Liver (tissue), 9 donors: Measurements from ENCODE around the gene SCARF1. TPM values are rescaled to one million over a fixed set of nuclear protein-coding genes. Genes with fewer than 3 reads are reported as not detected.
"Not testable (repeated sequence)": the region's sequence is repeated elsewhere in the genome, so short reads cannot be mapped to it uniquely, and the experiment has no call there.

ENCODE experiments used
- DNase-seq: peaks from one replicate; pipeline ENCODE4 v3.0.0-alpha.2; 2017; ENCODE audit warnings: low spot score
- H3K27ac ChIP-seq, 2 donors: one replicate each; pipeline ENCODE4 v1.7.0; 2013; ENCODE audit warnings: inconsistent platforms in 2 of 2, low read length in 2 of 2, control low read depth in 1 of 2, low read depth in 1 of 2, mild to moderate bottlenecking in 1 of 2
- H3K27me3 ChIP-seq, 4 donors: one replicate each; pipeline versions ENCODE4 v1.6.1 to v1.7.0; 2013; ENCODE audit warnings: low read length in 3 of 4, inconsistent platforms in 1 of 4, mild to moderate bottlenecking in 1 of 4, moderate library complexity in 1 of 4; ENCODE audit not compliant: control insufficient read depth in 4 of 4, insufficient read depth in 4 of 4
- H3K36me3 ChIP-seq, 4 donors: one replicate each; pipeline versions ENCODE4 v1.6.1 to v1.7.0; 2013; ENCODE audit warnings: low read length in 3 of 4, mild to moderate bottlenecking in 3 of 4, low read depth in 1 of 4, moderate library complexity in 1 of 4; ENCODE audit not compliant: control insufficient read depth in 4 of 4, insufficient read depth in 3 of 4
- H3K4me1 ChIP-seq, 4 donors: one replicate each; pipeline versions ENCODE4 v1.6.1 to v1.7.0; 2013; ENCODE audit warnings: low read length in 3 of 4, mild to moderate bottlenecking in 3 of 4, moderate library complexity in 1 of 4; ENCODE audit not compliant: control insufficient read depth in 4 of 4, insufficient read depth in 4 of 4
- H3K4me3 ChIP-seq, 3 donors: one replicate each; pipeline versions ENCODE4 v1.6.1 to v1.7.0; 2013; ENCODE audit warnings: low read length in 3 of 3, control low read depth in 1 of 3, low read depth in 1 of 3, mild to moderate bottlenecking in 1 of 3
- H3K9ac ChIP-seq, 2 donors: one replicate each; pipeline ENCODE4 v1.7.0; 2013; ENCODE audit warnings: low read length in 2 of 2, mild to moderate bottlenecking in 2 of 2, moderate library complexity in 2 of 2, control low read depth in 1 of 2, low read depth in 1 of 2
- H3K9me3 ChIP-seq, 4 donors: one replicate each; pipeline versions ENCODE4 v1.6.1 to v1.7.0; 2013; ENCODE audit warnings: low read length in 3 of 4; ENCODE audit not compliant: control insufficient read depth in 4 of 4
- CTCF ChIP-seq: fragments of 150-350 bp; IDR thresholded peaks from 2 replicates; pipeline ENCODE4 v1.5.1; 2017; ENCODE audit warnings: improper control_type of control experiment, low read depth, low read length; ENCODE audit not compliant: missing input control
- EGR1 ChIP-seq, 2 donors: IDR thresholded peaks; 2 replicates each; pipeline ENCODE4 v1.6.1; 2016 to 2018; ENCODE audit warnings: antibody characterized with exemption in 2 of 2, low read depth in 2 of 2
- FOXA1 ChIP-seq: IDR thresholded peaks from 2 replicates; pipeline ENCODE4 v1.6.1; 2016; ENCODE audit warnings: antibody characterized with exemption
- FOXA2 ChIP-seq: IDR thresholded peaks from 2 replicates; pipeline ENCODE4 v1.6.1; 2016; ENCODE audit warnings: antibody characterized with exemption
- GABPA ChIP-seq, 2 donors: IDR thresholded peaks in 1 of 2; conservative IDR thresholded peaks in 1 of 2; 2 replicates each; pipeline ENCODE4 v1.6.1; 2016; ENCODE audit warnings: antibody characterized with exemption in 2 of 2, mild to moderate bottlenecking in 1 of 2, moderate library complexity in 1 of 2
- HNF4A ChIP-seq, 2 donors: conservative IDR thresholded peaks; 2 replicates each; pipeline ENCODE4 v1.6.1; 2016; ENCODE audit warnings: antibody characterized with exemption in 2 of 2, mild to moderate bottlenecking in 2 of 2
- HNF4G ChIP-seq: IDR thresholded peaks from 2 replicates; pipeline ENCODE4 v1.6.1; 2016; ENCODE audit warnings: antibody characterized with exemption
- JUND ChIP-seq, 2 donors: IDR thresholded peaks; 2 replicates each; pipeline ENCODE4 v1.6.1; 2016; ENCODE audit warnings: antibody characterized with exemption in 2 of 2
- MAX ChIP-seq: IDR thresholded peaks from 2 replicates; pipeline ENCODE4 v1.6.1; 2016; ENCODE audit warnings: antibody characterized with exemption
- NR2F2 ChIP-seq: IDR thresholded peaks from 2 replicates; pipeline ENCODE4 v1.6.1; 2016; ENCODE audit warnings: antibody characterized with exemption
- RAD21 ChIP-seq, 2 donors: IDR thresholded peaks; 2 replicates each; pipeline ENCODE4 v1.6.1; 2016; ENCODE audit warnings: antibody characterized with exemption in 2 of 2, mild to moderate bottlenecking in 2 of 2
- REST ChIP-seq: IDR thresholded peaks from 2 replicates; pipeline ENCODE4 v1.6.1; 2016; ENCODE audit warnings: antibody characterized with exemption, mild to moderate bottlenecking
- RXRA ChIP-seq, 2 donors: IDR thresholded peaks; 2 replicates each; pipeline ENCODE4 v1.6.1; 2017 to 2018; ENCODE audit warnings: antibody characterized with exemption in 2 of 2, mild to moderate bottlenecking in 1 of 2
- SP1 ChIP-seq: IDR thresholded peaks from 2 replicates; pipeline ENCODE4 v1.6.1; 2018; ENCODE audit warnings: antibody characterized with exemption, mild to moderate bottlenecking
- TAF1 ChIP-seq: conservative IDR thresholded peaks from 2 replicates; pipeline ENCODE4 v1.6.1; 2016; ENCODE audit warnings: antibody characterized with exemption, mild to moderate bottlenecking
- YY1 ChIP-seq: IDR thresholded peaks from 2 replicates; pipeline ENCODE4 v1.6.1; 2016; ENCODE audit warnings: antibody characterized with exemption, mild to moderate bottlenecking
- WGBS: extraction: QIAGEN DNeasy Blood & Tissue Kit; methylation state at CpG from one replicate; pipeline ENCODE4 v1.1.7; 2013; 5-methylcytosine and 5-hydroxymethylcytosine counted together
- polyA plus RNA-seq, 2 donors: library from polyadenylated mRNA; stranded (reverse) in 1 of 2; unstranded in 1 of 2; fragments of 200-250 nt in 1 of 2; fragments of >200 nt in 1 of 2; fragmentation: Nextera tagmentation in 1 of 2; extraction: Ambion mirVana in 1 of 2; gene quantifications; one replicate each; pipeline versions ENCODE4 v1.2.1 to v1.2.3, GENCODE V29; 2013 to 2015
- total RNA-seq, 2 donors: library from RNA; depleted of rRNA; stranded (reverse); fragments of >200 nt; gene quantifications; one replicate each; pipeline ENCODE4 v1.2.3, GENCODE V29; 2014
- donor health status: healthy.
- donor health status: healthy.
- donor health status: healthy.
- donor health status: healthy.
- donor health status: healthy.

Gene SCARF1
- total and polyA plus RNA-seq, 4 donors = 1.3 to 11.9 (median 8.4) TPM

GRCh38 chr17:1658100-1658499, 12.6 kb upstream of the SCARF1 start:
- WGBS = 95% methylated on average over 9 of the region's 9 CpGs
- Histone ChIP-seq H3K27me3 (no peaks in the 10 kb centered on the region), H3K4me3 (no peak overlapping the region), H3K4me1 (no peaks in the 10 kb centered on the region), H3K36me3 (peaks cover 36 to 85% (median 81%) of the 10 kb centered on the region in 4 donors), H3K9ac (no peak overlapping the region), H3K9me3 (no peaks in the 10 kb centered on the region), H3K27ac (no peak overlapping the region)
- TF ChIP-seq FOXA1 (no peak), HNF4G (no peak), SP1 (no peak), HNF4A (conservative IDR thresholded peaks at IDR 0.05) (no peak), JUND (IDR thresholded peaks at IDR 0.05) (no peak), FOXA2 (no peak), EGR1 (IDR thresholded peaks at IDR 0.05; ENCODE audit: low read depth in 2 of 2) (no peak), TAF1 (no peak), YY1 (no peak), NR2F2 (no peak), GABPA (IDR thresholded peaks at IDR 0.05 in 1 of 2, conservative IDR thresholded peaks at IDR 0.05 in 1 of 2) (no peak), CTCF (no peak)
- no peak for DNase-seq

GRCh38 chr17:1653735-1654134, 8.2 kb upstream of the SCARF1 start:
- no peaks in the 10 kb centered on the region for H3K27me3 ChIP-seq
- TF ChIP-seq HNF4A (conservative IDR thresholded peaks at IDR 0.05) = no peak
- no peak for TF ChIP-seq TAF1
- 97% methylated on average over 14 of the region's 14 CpGs for WGBS
- no peak overlapping the region for H3K27ac ChIP-seq
- no peak overlapping the region for H3K4me3 ChIP-seq
- H3K9ac ChIP-seq = no peak overlapping the region
- no peaks in the 10 kb centered on the region for H3K9me3 ChIP-seq
- DNase-seq = no peak
- H3K4me1 ChIP-seq = peaks cover 0 to 22% (median 19%) of the 10 kb centered on the region in 4 donors
- H3K36me3 ChIP-seq = peaks cover 22 to 71% (median 62%) of the 10 kb centered on the region in 4 donors

GRCh38 chr17:1652794-1653193, 7.3 kb upstream of the SCARF1 start:
- H3K4me1 ChIP-seq = peaks cover 2 to 31% (median 26%) of the 10 kb centered on the region in 4 donors
- not testable (repeated sequence) for DNase-seq
- peaks cover 17 to 62% (median 53%) of the 10 kb centered on the region in 4 donors for H3K36me3 ChIP-seq

GRCh38 chr17:1651559-1651844, 6.0 kb upstream of the SCARF1 start:
- 93% methylated on average over 4 of the region's 4 CpGs for WGBS
- no peak for DNase-seq
- H3K36me3 ChIP-seq = peaks cover 19 to 54% (median 47%) of the 10 kb centered on the region in 4 donors
- no peaks in the 10 kb centered on the region for H3K27me3 ChIP-seq
- H3K4me1 ChIP-seq = peaks cover 2 to 37% (median 31%) of the 10 kb centered on the region in 4 donors
- H3K9me3 ChIP-seq = no peaks in the 10 kb centered on the region
- no peak overlapping the region for H3K27ac ChIP-seq
- H3K4me3 ChIP-seq = no peak overlapping the region
- H3K9ac ChIP-seq = no peak overlapping the region
- TF ChIP-seq HNF4G (no peak), GABPA (IDR thresholded peaks at IDR 0.05 in 1 of 2, conservative IDR thresholded peaks at IDR 0.05 in 1 of 2) (no peak), RXRA (IDR thresholded peaks at IDR 0.05) (no peak), TAF1 (no peak), NR2F2 (no peak), FOXA2 (no peak), FOXA1 (no peak), HNF4A (conservative IDR thresholded peaks at IDR 0.05) (no peak), RAD21 (IDR thresholded peaks at IDR 0.05) (no peak), CTCF (no peak), JUND (IDR thresholded peaks at IDR 0.05) (no peak), MAX (no peak), EGR1 (IDR thresholded peaks at IDR 0.05; ENCODE audit: low read depth in 2 of 2) (no peak), YY1 (no peak), REST (no peak)

More at GRCh38 chr17:1652794-1653193, 7.3 kb upstream of the SCARF1 start:
- not testable (repeated sequence) for H3K9me3 ChIP-seq, H3K9ac ChIP-seq, H3K27me3 ChIP-seq, H3K27ac ChIP-seq, H3K4me3 ChIP-seq
- 72% methylated on average over 7 of the region's 7 CpGs for WGBS
